Smooth muscle cell (in vitro differentiated cells): ENCODE data around the gene CAMK1D. TPM values are rescaled to one million over a fixed set of nuclear protein-coding genes. Genes with fewer than 3 reads are reported as not detected.

Experiments
- DNase-seq: peaks from one replicate; lab custom pipeline; 2025; ENCODE audit not compliant: unreplicated experiment; lab: John Stamatoyannopoulos, UW
- H2AFZ ChIP-seq: fragments of 200-600 bp; sonication (generic); 2 replicates; pipeline ENCODE4 v1.6.0; 2016; ENCODE audit warnings: antibody characterized with exemption, low read depth, mild to moderate bottlenecking
- H3F3A ChIP-seq: fragments of 200-600 bp; sonication (generic); 2 replicates; pipeline ENCODE4 v1.6.0; 2017; ENCODE audit warnings: antibody characterized with exemption, low read depth
- H3K27ac ChIP-seq: fragments of 200-600 bp; sonication (generic); 2 replicates; pipeline ENCODE4 v1.5.1; 2016; ENCODE audit warnings: low read depth, mild to moderate bottlenecking
- H3K27me3 ChIP-seq: fragments of 200-600 bp; sonication (generic); 2 replicates; pipeline ENCODE4 v1.6.1; 2016; ENCODE audit warnings: low read depth, mild to moderate bottlenecking
- H3K36me3 ChIP-seq: fragments of 200-600 bp; sonication (generic); 2 replicates; pipeline ENCODE4 v1.5.1; 2016; ENCODE audit warnings: low read depth
- H3K4me1 ChIP-seq: fragments of 200-600 bp; sonication (generic); 2 replicates; pipeline ENCODE4 v1.5.1; 2016; ENCODE audit warnings: low read depth
- H3K4me2 ChIP-seq: fragments of 200-600 bp; sonication (generic); 2 replicates; pipeline ENCODE4 v1.6.0; 2016; ENCODE audit warnings: mild to moderate bottlenecking
- H3K4me3 ChIP-seq: fragments of 200-600 bp; sonication (generic); 2 replicates; pipeline ENCODE4 v1.5.1; 2016; ENCODE audit warnings: mild to moderate bottlenecking
- H3K79me2 ChIP-seq: fragments of 200-600 bp; sonication (generic); 2 replicates; pipeline ENCODE4 v1.6.0; 2016; ENCODE audit warnings: low read depth, mild to moderate bottlenecking
- H3K9ac ChIP-seq: fragments of 200-600 bp; sonication (generic); 2 replicates; pipeline ENCODE4 v1.6.0; 2016; ENCODE audit warnings: low read depth
- H3K9me3 ChIP-seq: fragments of 200-600 bp; sonication (generic); replicated peaks from 2 replicates; pipeline ENCODE4 v1.5.1; 2016; ENCODE audit warnings: low read depth
- H4K20me1 ChIP-seq: fragments of 200-600 bp; sonication (generic); 2 replicates; pipeline ENCODE4 v1.6.0; 2016; ENCODE audit warnings: low read depth
- CTCF ChIP-seq: fragments of 200-600 bp; sonication (generic); IDR thresholded peaks from 2 replicates; pipeline ENCODE4 v1.5.1; 2017; ENCODE audit warnings: borderline replicate concordance, mild to moderate bottlenecking, antibody characterized with exemption; ENCODE audit not compliant: insufficient read depth, poor library complexity, severe bottlenecking
- WGBS: methylation state at CpG from one replicate; pipeline ENCODE4 v1.1.7; 2016; ENCODE audit warnings: low lambda C conversion rate; 5-methylcytosine and 5-hydroxymethylcytosine counted together
- polyA plus RNA-seq: library from polyadenylated mRNA; unstranded; fragments of >200 nt; fragmentation: Nextera tagmentation; extraction: Ambion mirVana; gene quantifications from 2 replicates; pipeline ENCODE4 v1.2.1, GENCODE V29; 2016
- total RNA-seq: library from RNA; depleted of rRNA; stranded (reverse); fragments of >200 nt; gene quantifications from 2 replicates; pipeline ENCODE4 v1.2.3, GENCODE V29; 2014

The CAMK1D gene
- total and polyA plus RNA-seq, 2 experiments from 2014 or later: 1.6 to 2.3 TPM

- H3K9me3 ChIP-seq: no peaks in the 10 kb centered on the region
- no peaks in the 10 kb centered on the region for H3K79me2 ChIP-seq
- H3K27me3 ChIP-seq: no peaks in the 10 kb centered on the region
- no peak overlapping the region for H3K4me3 ChIP-seq
- H3K9ac ChIP-seq: no peak overlapping the region
- 81% methylated on average over 10 of the region's 10 CpGs for WGBS
- no peak overlapping the region for H2AFZ ChIP-seq
- DNase-seq: no peak
- H3K4me2 ChIP-seq: no peak overlapping the region
- no peak for TF ChIP-seq CTCF
- H3K27ac ChIP-seq: no peak overlapping the region
- peaks cover 5% of the 10 kb centered on the region for H3K4me1 ChIP-seq
- H3K36me3 ChIP-seq: no peaks in the 10 kb centered on the region
- H4K20me1 ChIP-seq: no peaks in the 10 kb centered on the region
- peaks cover 7% of the 10 kb centered on the region for H3F3A ChIP-seq
These were observed 463.2 kb downstream of the CAMK1D start for GRCh38 chr10:12812571-12812970.

DNA sequence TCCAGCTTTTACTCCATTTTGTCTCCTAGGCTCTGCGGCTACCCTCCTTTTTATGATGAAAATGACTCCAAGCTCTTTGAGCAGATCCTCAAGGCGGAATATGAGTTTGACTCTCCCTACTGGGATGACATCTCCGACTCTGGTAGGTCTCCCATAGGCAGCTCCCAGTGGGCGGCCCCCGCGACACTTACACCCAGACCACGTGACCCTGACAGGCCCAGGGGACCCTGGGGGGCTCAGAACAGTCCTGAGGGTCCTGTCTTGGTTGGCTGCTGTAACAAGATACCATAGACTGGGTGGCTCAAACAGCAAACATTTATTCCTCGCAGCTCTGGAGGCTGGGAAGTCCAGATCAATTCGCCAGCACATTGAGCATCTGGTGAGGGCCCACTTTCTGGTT, 464.8 kb downstream of the CAMK1D start:
- Histone ChIP-seq H3K9ac (no peak overlapping the region), H3K9me3 (no peaks in the 10 kb centered on the region), H3K79me2 (no peaks in the 10 kb centered on the region), H3K4me2 (no peak overlapping the region), H3K36me3 (no peaks in the 10 kb centered on the region), H3K4me3 (no peak overlapping the region), H3K27ac (no peak overlapping the region), H3K4me1 (peaks cover 10% of the 10 kb centered on the region), H2AFZ (no peak overlapping the region), H4K20me1 (no peaks in the 10 kb centered on the region), H3K27me3 (no peaks in the 10 kb centered on the region), H3F3A (peaks cover 7% of the 10 kb centered on the region)
- DNase-seq: no peak
- no peak for TF ChIP-seq CTCF
- WGBS: 97% methylated on average over 9 of the region's 9 CpGs

DNA sequence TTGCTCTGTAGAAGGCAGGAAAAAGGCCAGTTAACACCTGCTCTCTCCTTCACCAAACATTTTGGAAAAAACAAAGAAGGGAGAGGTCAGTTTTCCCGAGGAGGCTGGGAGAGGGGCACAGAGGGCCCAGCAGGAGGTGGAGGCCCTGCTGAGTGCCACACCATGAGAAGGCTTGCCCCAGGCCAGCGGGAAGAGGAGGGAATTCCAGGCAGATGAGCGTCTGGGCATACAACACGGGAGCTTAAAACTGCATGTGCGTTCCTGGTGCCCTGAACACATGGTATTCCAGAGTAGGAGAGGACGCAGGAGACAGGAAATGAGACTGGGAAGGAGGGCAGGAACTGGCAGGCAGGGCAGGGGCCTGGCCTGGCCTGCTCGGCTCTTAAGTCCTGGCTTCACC, 469.7 kb downstream of the CAMK1D start:
- TF ChIP-seq CTCF: no peak
- WGBS: 69% methylated on average over 7 of the region's 7 CpGs
- no peak overlapping the region for H3K4me3 ChIP-seq

DNA sequence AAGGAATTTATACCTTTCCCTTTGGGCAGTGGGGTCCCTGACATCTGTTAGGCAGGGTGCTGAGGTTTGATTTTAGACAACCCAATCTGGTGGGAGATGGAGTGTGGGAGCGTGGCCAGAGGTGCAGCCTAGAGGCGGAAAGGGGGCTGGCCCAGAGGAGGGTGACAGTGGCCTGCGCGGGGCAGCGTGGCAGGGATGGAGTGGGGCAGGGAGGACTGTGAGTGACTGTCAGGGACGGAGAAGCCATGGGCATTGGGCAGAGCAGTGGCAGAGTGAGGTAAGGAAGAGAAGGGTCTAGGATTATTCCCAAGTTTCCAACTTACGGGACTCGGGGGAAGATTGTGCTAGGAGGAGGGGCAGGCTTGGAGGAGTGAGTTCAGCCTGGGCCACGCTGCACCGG, 470.3 kb downstream of the CAMK1D start:
- H3K4me3 ChIP-seq: no peak overlapping the region
- H3K79me2 ChIP-seq: no peaks in the 10 kb centered on the region
- WGBS: 93% methylated on average over 8 of the region's 10 CpGs
- H3F3A ChIP-seq: no peaks in the 10 kb centered on the region
- DNase-seq: no peak
- TF ChIP-seq CTCF: no peak
- no peak overlapping the region for H3K9ac ChIP-seq
- H3K9me3 ChIP-seq: no peaks in the 10 kb centered on the region
- peaks cover 6% of the 10 kb centered on the region for H3K4me1 ChIP-seq
- H4K20me1 ChIP-seq: no peaks in the 10 kb centered on the region
- H3K4me2 ChIP-seq: no peak overlapping the region
- no peaks in the 10 kb centered on the region for H3K36me3 ChIP-seq
- H2AFZ ChIP-seq: no peak overlapping the region
- no peak overlapping the region for H3K27ac ChIP-seq
- no peaks in the 10 kb centered on the region for H3K27me3 ChIP-seq

More for the DNA sequence above, 469.7 kb downstream of the CAMK1D start:
- no peak for DNase-seq
- Histone ChIP-seq H3K79me2 (no peaks in the 10 kb centered on the region), H3K36me3 (no peaks in the 10 kb centered on the region), H2AFZ (no peak overlapping the region), H3K9me3 (no peaks in the 10 kb centered on the region), H3K9ac (no peak overlapping the region), H3K27ac (no peak overlapping the region), H3K27me3 (no peaks in the 10 kb centered on the region), H3K4me2 (no peak overlapping the region), H3F3A (no peaks in the 10 kb centered on the region), H3K4me1 (peaks cover 6% of the 10 kb centered on the region), H4K20me1 (no peaks in the 10 kb centered on the region)
